Mucosa of stomach (tissue), 1 donor: ENCODE data around the gene CC2D2B.

ENCODE experiments used
- H3K27me3 ChIP-seq: one replicate; pipeline ENCODE4 v1.7.0; 2013; ENCODE audit warnings: mild to moderate bottlenecking, low read length; ENCODE audit not compliant: control insufficient read depth, insufficient read depth
- H3K36me3 ChIP-seq: one replicate; pipeline ENCODE4 v1.7.0; 2013; ENCODE audit warnings: low read length; ENCODE audit not compliant: control insufficient read depth, insufficient read depth
- H3K4me1 ChIP-seq: one replicate; pipeline ENCODE4 v1.7.0; 2013; ENCODE audit warnings: mild to moderate bottlenecking, low read length; ENCODE audit not compliant: control insufficient read depth, insufficient read depth
- H3K4me3 ChIP-seq: one replicate; pipeline ENCODE4 v1.7.0; 2013; ENCODE audit warnings: low read length
- H3K9ac ChIP-seq: one replicate; pipeline ENCODE4 v1.7.0; 2013; ENCODE audit warnings: mild to moderate bottlenecking, low read length, moderate library complexity
- H3K9me3 ChIP-seq: one replicate; pipeline ENCODE4 v1.7.0; 2013; ENCODE audit warnings: mild to moderate bottlenecking, low read length, moderate library complexity; ENCODE audit not compliant: control insufficient read depth
- donor health status: Pancreatic carcinoma.

Gene CC2D2B

GRCh38 chr10:96073722-96074121 lies 165.9 kb downstream of the CC2D2B start:
- Histone ChIP-seq H3K9ac (no peak overlapping the region), H3K36me3 (no peaks in the 10 kb centered on the region), H3K9me3 (no peaks in the 10 kb centered on the region), H3K27me3 (no peaks in the 10 kb centered on the region), H3K4me1 (no peaks in the 10 kb centered on the region), H3K4me3 (no peak overlapping the region)

- Histone ChIP-seq H3K4me3 (no peak overlapping the region), H3K9me3 (no peaks in the 10 kb centered on the region), H3K4me1 (no peaks in the 10 kb centered on the region), H3K9ac (no peak overlapping the region), H3K27me3 (no peaks in the 10 kb centered on the region), H3K36me3 (no peaks in the 10 kb centered on the region)
Observed at GRCh38 chr10:96074776-96075175, 167.0 kb downstream of the CC2D2B start.

GRCh38 chr10:96075977-96076376 lies 168.2 kb downstream of the CC2D2B start:
- H3K9me3 ChIP-seq = no peaks in the 10 kb centered on the region
- H3K27me3 ChIP-seq = no peaks in the 10 kb centered on the region
- no peak overlapping the region for H3K9ac ChIP-seq
- H3K4me1 ChIP-seq = no peaks in the 10 kb centered on the region
- H3K4me3 ChIP-seq = no peak overlapping the region
- no peaks in the 10 kb centered on the region for H3K36me3 ChIP-seq

GRCh38 chr10:96077156-96077555 lies 169.4 kb downstream of the CC2D2B start:
- H3K27me3 ChIP-seq = no peaks in the 10 kb centered on the region
- no peaks in the 10 kb centered on the region for H3K9me3 ChIP-seq
- H3K4me1 ChIP-seq = no peaks in the 10 kb centered on the region
- H3K36me3 ChIP-seq = no peaks in the 10 kb centered on the region
- H3K4me3 ChIP-seq = no peak overlapping the region
- H3K9ac ChIP-seq = no peak overlapping the region

- H3K27me3 ChIP-seq = no peaks in the 10 kb centered on the region
- H3K9me3 ChIP-seq = no peaks in the 10 kb centered on the region
- no peaks in the 10 kb centered on the region for H3K36me3 ChIP-seq
- no peak overlapping the region for H3K4me3 ChIP-seq
- H3K9ac ChIP-seq = no peak overlapping the region
- H3K4me1 ChIP-seq = no peaks in the 10 kb centered on the region
Observed at GRCh38 chr10:96082153-96082552, 174.4 kb downstream of the CC2D2B start.
